NCI-H128 (cell line): Measurements from ENCODE around the gene C1orf53.
A peak's percentile ranks its signal among the peaks of the same experiment; 100 is the strongest.
"Not testable (repeated sequence)": the region's sequence is repeated elsewhere in the genome, so short reads cannot be mapped to it uniquely, and the experiment has no call there.

Source experiments
- DNase-seq: peaks from one replicate; lab custom pipeline; 2025; ENCODE audit not compliant: unreplicated experiment; lab: John Stamatoyannopoulos, UW

Gene C1orf53

GRCh38 chr1:197920414-197921117, 18.1 kb downstream of the C1orf53 start:
- no peak for DNase-seq

DNA sequence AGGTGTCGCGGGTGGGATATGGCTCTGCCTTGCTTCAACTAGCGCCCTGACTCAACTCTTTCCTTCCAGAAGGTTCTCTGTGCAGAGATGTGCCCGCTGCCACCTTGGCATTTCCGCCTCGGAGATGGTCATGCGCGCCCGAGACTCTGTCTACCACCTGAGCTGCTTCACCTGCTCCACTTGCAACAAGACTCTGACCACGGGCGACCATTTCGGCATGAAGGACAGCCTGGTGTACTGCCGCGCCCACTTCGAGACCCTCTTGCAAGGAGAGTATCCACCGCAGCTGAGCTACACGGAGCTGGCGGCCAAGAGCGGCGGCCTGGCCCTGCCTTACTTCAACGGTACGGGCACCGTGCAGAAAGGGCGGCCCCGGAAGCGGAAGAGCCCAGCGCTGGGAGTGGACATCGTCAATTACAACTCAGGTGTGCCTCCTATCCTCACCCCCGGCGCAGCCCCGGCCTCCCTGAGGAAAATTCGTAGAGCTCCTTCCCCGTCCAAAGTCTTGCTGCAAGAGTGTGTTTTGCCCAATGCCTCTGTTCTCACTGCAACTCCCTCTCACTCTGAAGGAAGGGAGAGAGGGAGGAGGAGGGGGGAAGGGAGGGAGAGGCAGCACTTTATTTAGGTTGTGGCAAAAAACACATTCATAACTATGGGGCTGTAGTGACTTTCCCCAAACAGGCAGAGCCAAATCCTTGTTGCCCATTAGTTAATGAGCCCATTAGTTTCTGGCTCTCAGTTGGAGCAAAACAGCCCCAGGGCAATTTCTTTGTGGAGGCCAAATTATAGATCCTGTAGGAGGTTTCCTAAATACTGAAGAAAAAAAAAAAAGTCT, 19.0 kb downstream of the C1orf53 start:
- no peak for DNase-seq

DNA sequence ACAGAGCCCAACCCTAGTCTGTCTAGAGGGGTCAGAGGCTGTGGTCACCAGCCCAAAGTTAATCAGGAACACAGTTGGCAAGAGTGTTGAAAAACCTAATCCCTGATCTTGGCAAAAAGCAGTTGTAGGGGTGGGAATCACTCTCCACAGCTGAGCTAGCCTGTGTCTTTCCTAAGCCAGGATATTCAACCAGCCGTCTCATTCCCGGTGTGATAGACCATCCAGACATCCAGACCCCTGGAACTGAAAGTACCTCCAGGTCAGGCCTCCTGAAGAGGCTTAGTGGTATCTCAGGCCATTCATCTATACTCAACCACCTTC, 19.6 kb downstream of the C1orf53 start:
- DNase-seq = no peak

GRCh38 chr1:197923038-197923437, 20.6 kb downstream of the C1orf53 start:
- no peak for DNase-seq

GRCh38 chr1:197924516-197925123, 22.2 kb downstream of the C1orf53 start:
- peak; percentile 38 for DNase-seq

DNA sequence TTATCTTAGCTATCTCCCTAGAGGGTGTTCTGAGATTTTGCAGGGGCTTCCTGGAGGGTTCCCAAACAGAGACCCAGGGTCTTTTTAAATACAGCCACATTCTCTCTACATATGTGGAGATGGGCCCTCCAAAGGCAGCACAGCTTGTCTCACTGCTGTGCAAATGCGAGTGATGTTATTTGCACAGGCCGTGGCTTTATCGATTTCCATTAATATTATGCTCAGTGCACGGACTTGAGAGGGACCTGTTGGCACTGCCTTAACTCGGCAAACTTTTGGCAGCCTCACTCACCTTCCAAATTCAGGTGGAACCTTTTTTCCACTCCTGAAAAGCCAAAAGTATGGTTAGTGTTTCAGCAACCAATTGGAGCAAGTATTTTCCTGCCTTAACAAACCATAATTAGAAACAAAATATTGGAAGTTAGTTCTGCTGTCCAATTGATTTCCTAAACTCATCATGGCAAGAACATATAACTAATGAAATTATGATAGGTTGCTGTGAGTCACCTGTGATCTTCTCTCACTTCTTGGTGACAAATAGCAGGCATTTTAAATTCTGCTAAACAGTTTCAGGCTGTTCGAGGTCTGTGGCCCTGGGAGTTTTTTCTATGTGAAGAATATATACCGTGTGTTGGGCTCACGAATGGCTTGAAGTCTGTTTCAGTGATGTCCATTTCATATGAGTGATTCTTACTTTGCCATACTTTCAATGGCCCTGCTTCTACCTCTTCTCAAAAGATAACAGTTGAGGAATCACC, 25.7 kb downstream of the C1orf53 start:
- no peak for DNase-seq

DNA sequence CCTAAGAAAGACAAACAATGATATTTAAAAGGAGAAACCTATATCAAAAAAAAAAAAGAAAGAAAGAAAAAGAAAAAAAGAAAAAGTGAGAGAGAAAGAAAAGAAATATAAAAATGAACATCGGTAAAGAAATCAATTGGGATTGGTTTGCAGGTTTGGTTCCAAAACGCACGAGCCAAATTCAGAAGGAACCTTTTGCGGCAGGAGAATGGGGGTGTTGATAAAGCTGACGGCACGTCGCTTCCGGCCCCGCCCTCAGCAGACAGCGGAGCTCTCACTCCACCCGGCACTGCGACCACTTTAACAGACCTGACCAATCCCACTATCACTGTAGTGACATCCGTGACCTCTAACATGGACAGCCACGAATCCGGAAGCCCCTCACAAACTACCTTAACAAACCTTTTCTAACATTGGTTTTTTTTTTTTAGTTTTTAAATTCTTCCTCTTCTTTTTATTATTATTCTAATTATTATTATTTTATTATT, 26.5 kb downstream of the C1orf53 start:
- no peak for DNase-seq

GRCh38 chr1:197933016-197933415, 30.6 kb downstream of the C1orf53 start:
- DNase-seq = no peak

DNA sequence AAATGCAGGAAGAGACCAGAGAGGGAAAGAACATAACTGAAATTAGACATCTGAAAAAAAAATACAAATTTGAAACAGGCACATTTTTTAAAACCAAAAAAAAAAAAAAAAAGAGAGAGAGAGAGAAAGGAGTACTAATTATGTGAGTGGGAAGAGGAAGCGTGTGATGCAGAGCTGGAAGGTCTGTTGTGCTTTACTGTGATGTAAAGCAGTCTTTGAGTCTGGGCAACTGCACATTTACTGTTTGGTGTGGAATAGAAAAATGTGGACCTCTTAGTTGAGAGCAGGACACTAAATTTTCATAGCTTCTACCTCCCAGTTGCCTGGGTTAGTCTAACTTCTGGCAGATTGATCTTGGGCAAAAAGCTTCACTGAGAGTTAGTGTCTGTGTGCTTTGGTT, 31.2 kb downstream of the C1orf53 start:
- no peak for DNase-seq

GRCh38 chr1:197937381-197937780, 35.0 kb downstream of the C1orf53 start:
- DNase-seq = no peak

DNA sequence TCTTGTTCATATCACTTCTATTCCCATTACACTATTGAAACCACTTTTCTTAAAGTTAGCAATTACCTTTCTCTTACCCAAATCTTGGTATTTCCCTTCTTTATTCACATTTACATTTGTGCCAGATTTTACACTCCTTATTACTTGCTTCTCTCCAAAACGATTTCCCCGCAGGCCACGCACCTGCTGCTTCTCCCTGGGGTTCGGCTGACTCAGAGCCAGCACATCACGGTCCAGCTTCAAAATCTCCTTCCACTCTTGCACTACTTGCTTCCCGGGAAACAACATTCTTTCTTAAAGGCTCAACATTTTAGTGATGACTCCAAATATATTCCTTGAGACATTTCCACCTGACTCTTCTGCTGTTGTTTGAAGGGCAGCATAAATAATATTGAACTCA, 35.5 kb downstream of the C1orf53 start:
- no peak for DNase-seq

- DNase-seq = not testable (repeated sequence)
These were observed 36.9 kb downstream of the C1orf53 start for GRCh38 chr1:197939159-197939980.

- no peak for DNase-seq
These were observed 39.6 kb downstream of the C1orf53 start for GRCh38 chr1:197942042-197942441.

GRCh38 chr1:197944485-197944884, 42.1 kb downstream of the C1orf53 start:
- no peak for DNase-seq

- no peak for DNase-seq
These were observed 46.8 kb downstream of the C1orf53 start for GRCh38 chr1:197948926-197949899.

DNA sequence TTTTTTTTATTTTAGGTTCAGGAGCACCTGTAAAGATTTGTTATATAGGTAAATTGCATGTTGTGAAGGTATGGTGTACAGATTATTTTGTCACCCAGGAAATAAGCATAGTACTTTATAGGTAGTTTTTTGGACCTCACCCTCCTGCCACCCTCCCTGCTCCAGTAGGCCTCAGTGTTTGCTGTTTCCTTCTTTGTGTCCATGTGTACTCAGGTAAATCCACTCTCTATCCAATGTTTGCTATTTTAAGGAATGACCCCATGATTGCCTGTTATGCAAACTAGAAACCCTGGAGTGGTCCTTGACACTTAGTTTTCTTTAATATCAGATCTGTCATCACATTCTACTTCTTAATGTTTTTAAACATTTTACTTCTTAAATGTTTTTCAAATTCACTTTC, 48.7 kb downstream of the C1orf53 start:
- no peak for DNase-seq

- no peak for DNase-seq
These were observed 49.3 kb downstream of the C1orf53 start for GRCh38 chr1:197951617-197952175.

- not testable (repeated sequence) for DNase-seq
These were observed 51.0 kb downstream of the C1orf53 start for GRCh38 chr1:197953472-197953871.
